Lower leg skin (tissue), 4 donors: ENCODE data around the gene GAK. TPM values are rescaled to one million over a fixed set of nuclear protein-coding genes. Genes with fewer than 3 reads are reported as not detected.
A peak's percentile ranks its signal among the peaks of the same experiment; 100 is the strongest.
"Not testable (repeated sequence)": the region's sequence is repeated elsewhere in the genome, so short reads cannot be mapped to it uniquely, and the experiment has no call there.

Experiments used
- DNase-seq, 2 donors: peaks; one replicate each; pipeline ENCODE4 v3.0.0-alpha.2; 2019; ENCODE audit warnings: low spot score in 2 of 2
- H3K4me3 ChIP-seq: fragments of 200-600 bp; sonication (generic); 2 replicates; pipeline ENCODE4 v1.5.1; 2017; ENCODE audit warnings: mild to moderate bottlenecking, low read depth; ENCODE audit not compliant: poor library complexity, severe bottlenecking
- CTCF ChIP-seq, 3 donors: fragments of 450-650 bp; IDR thresholded peaks; one replicate each; pipeline ENCODE4 v1.5.1; 2016; ENCODE audit warnings: antibody characterized with exemption in 3 of 3, mild to moderate bottlenecking in 3 of 3, moderate library complexity in 2 of 3
- POLR2A ChIP-seq, 2 donors: fragments of 450-650 bp; IDR thresholded peaks; one replicate each; pipeline ENCODE4 v1.6.1; 2016 to 2017; ENCODE audit warnings: antibody characterized with exemption in 2 of 2, mild to moderate bottlenecking in 1 of 2, moderate library complexity in 1 of 2
- WGBS, 2 donors: methylation state at CpG; one replicate each; pipeline ENCODE4 v1.1.5; 2018; 5-methylcytosine and 5-hydroxymethylcytosine counted together
- intact Hi-C: fragments of 100-400 bp; cut with DNase I; formaldehyde crosslinking; loops from one replicate; pipeline ENCODE4 v1.15.0; 2023; ENCODE audit warnings: low total_unique reads
- total RNA-seq, 4 donors: library from RNA; depleted of rRNA; stranded (reverse); fragments of >200 nt; gene quantifications; one replicate each; pipeline ENCODE4 v1.1.0, GENCODE V29; 2016

Gene GAK
- total RNA-seq, 4 donors from 2014 or later, result 94.7 to 154 (median 108) TPM

- peak in 1 of 2 donors; percentile 53 for DNase-seq
- intact Hi-C loops, result no loop called here
- H3K4me3 ChIP-seq, result no peak overlapping the region
- WGBS, 2 donors, result 66 to 71% methylated on average over 47 to 62 of the region's 62 CpGs
- TF ChIP-seq POLR2A (IDR thresholded peaks at IDR 0.05), result no peak
- no peak for TF ChIP-seq CTCF (IDR thresholded peaks at IDR 0.05)
Observed at GRCh38 chr4:946517-947471, 14.7 kb upstream of the GAK start.

GRCh38 chr4:946103-946450 is 14.0 kb upstream of the GAK start:
- intact Hi-C loops, result no loop called here
- no peak overlapping the region for H3K4me3 ChIP-seq
- 81 to 84% methylated on average over 7 to 9 of the region's 9 CpGs for WGBS, 2 donors
- peak in 1 of 2 donors; percentile 77 for DNase-seq
- TF ChIP-seq POLR2A (IDR thresholded peaks at IDR 0.05) (no peak), CTCF (IDR thresholded peaks at IDR 0.05) (no peak)

- TF ChIP-seq POLR2A (IDR thresholded peaks at IDR 0.05), result no peak
- no peak for TF ChIP-seq CTCF (IDR thresholded peaks at IDR 0.05)
- peak in 1 of 2 donors; percentile 70 for DNase-seq
- 75 to 76% methylated on average over 28 of the region's 28 CpGs for WGBS, 2 donors
- no peak overlapping the region for H3K4me3 ChIP-seq
- intact Hi-C loops, result no loop called here
Observed at GRCh38 chr4:945274-946102, 13.4 kb upstream of the GAK start.

- intact Hi-C loops, H3K4me3 ChIP-seq, DNase-seq: not testable (repeated sequence)
- WGBS, 2 donors, result 81 to 89% methylated on average over 4 of the region's 4 CpGs
Observed at GRCh38 chr4:939508-939907, 7.4 kb upstream of the GAK start.

GRCh38 chr4:932713-933070 is 576 bp upstream of the GAK start:
- TF ChIP-seq POLR2A (IDR thresholded peaks at IDR 0.05), result no peak
- DNase-seq, result no peak
- peak overlapping the region; percentile 99 for H3K4me3 ChIP-seq
- intact Hi-C loops, result no loop called here
- 3 to 6% methylated on average over 10 to 11 of the region's 11 CpGs for WGBS, 2 donors

GRCh38 chr4:931194-931959 is 739 bp downstream of the GAK start:
- 3% methylated on average over 23 to 27 of the region's 31 CpGs for WGBS, 2 donors
- DNase-seq, result peak; percentile 42 to 90
- intact Hi-C loops, result no loop called here

More at GRCh38 chr4:931194-931959, 739 bp downstream of the GAK start:
- TF ChIP-seq CTCF (IDR thresholded peaks at IDR 0.05), result no peak
- H3K4me3 ChIP-seq, result peak overlapping the region; percentile 99
